ENCODE measurements around the gene PTPRN2.

Gene PTPRN2

GRCh38 chr7:158400601-158401225, 186.9 kb downstream of the PTPRN2 start:
- DNase-seq (ENCODE audit: low spot score) = no peak

GRCh38 chr7:158399762-158400161, 187.9 kb downstream of the PTPRN2 start:
- no peak for DNase-seq (ENCODE audit: low spot score)

GRCh38 chr7:158398750-158399149, 188.9 kb downstream of the PTPRN2 start:
- no peak for DNase-seq (ENCODE audit: low spot score)

- DNase-seq (ENCODE audit: low spot score) = no peak
Measured at GRCh38 chr7:158397885-158398284, 189.7 kb downstream of the PTPRN2 start.

GRCh38 chr7:158396982-158397862, 190.4 kb downstream of the PTPRN2 start:
- DNase-seq (ENCODE audit: low spot score) = peak; percentile 47

GRCh38 chr7:158396301-158396905, 191.2 kb downstream of the PTPRN2 start:
- no peak for DNase-seq (ENCODE audit: low spot score)

GRCh38 chr7:158395780-158396278, 191.8 kb downstream of the PTPRN2 start:
- peak; percentile 20 for DNase-seq (ENCODE audit: low spot score)

- DNase-seq (ENCODE audit: low spot score) = no peak
Measured at GRCh38 chr7:158395349-158395748, 192.3 kb downstream of the PTPRN2 start.

GRCh38 chr7:158394936-158395335, 192.7 kb downstream of the PTPRN2 start:
- peak; percentile 53 for DNase-seq (ENCODE audit: low spot score)

- no peak for DNase-seq (ENCODE audit: low spot score)
Measured at GRCh38 chr7:158393926-158394625, 193.5 kb downstream of the PTPRN2 start.

- no peak for DNase-seq (ENCODE audit: low spot score)
Measured at GRCh38 chr7:158392251-158392650, 195.4 kb downstream of the PTPRN2 start.

- DNase-seq (ENCODE audit: low spot score) = no peak
Measured at GRCh38 chr7:158391541-158391940, 196.1 kb downstream of the PTPRN2 start.

- no peak for DNase-seq (ENCODE audit: low spot score)
Measured at GRCh38 chr7:158391141-158391540, 196.5 kb downstream of the PTPRN2 start.

GRCh38 chr7:158390460-158390859, 197.2 kb downstream of the PTPRN2 start:
- DNase-seq (ENCODE audit: low spot score) = no peak

GRCh38 chr7:158389514-158390425, 197.9 kb downstream of the PTPRN2 start:
- no peak for DNase-seq (ENCODE audit: low spot score)

- no peak for DNase-seq (ENCODE audit: low spot score)
Measured at GRCh38 chr7:158388928-158389327, 198.7 kb downstream of the PTPRN2 start.

- no peak for DNase-seq (ENCODE audit: low spot score)
Measured at GRCh38 chr7:158388072-158388471, 199.6 kb downstream of the PTPRN2 start.

GRCh38 chr7:158387546-158387891, 200.1 kb downstream of the PTPRN2 start:
- DNase-seq (ENCODE audit: low spot score) = no peak

- no peak for DNase-seq (ENCODE audit: low spot score)
Measured at GRCh38 chr7:158386866-158387545, 200.6 kb downstream of the PTPRN2 start.

- no peak for DNase-seq (ENCODE audit: low spot score)
Measured at GRCh38 chr7:158386355-158386618, 201.3 kb downstream of the PTPRN2 start.

Data from LoVo (cell line).